ENCODE data around the gene NAA16.

DNA sequence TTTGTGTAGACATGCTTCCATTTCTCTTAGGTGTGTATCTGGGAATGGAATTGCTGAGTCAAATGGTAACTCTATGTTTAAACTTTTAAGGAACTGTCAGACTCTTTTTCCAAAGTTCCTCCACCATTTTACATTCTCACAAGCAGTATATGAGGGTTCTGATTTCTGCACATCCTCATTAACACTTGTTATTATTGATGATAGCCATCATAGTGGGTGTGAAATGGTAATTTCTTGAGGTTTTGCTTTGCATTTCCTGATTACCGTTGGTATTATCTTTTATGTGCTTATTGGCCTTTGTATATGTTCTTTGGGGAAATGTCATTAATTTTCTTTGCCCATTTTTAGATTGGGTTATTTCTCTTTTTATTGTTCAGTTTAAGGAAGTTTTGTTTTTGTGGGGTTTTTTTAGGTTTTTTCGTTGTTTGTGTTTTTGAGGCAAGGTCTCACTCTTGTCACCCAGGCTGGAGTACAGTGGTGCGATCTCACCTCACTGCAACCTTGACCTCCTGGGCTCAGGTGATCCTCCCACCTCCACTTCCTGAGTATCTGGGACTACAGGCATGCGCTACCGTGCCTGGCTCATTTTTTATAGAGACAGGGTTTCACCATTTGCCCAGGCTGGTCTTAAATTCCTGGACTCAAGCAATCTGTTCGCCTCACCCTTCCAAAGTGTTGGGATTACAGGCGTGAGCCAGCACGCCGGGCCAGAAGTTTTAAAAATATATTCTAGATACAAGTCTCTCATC lies 34.3 kb downstream of the NAA16 start:
- TF ChIP-seq RAD21 (conservative IDR thresholded peaks at IDR 0.05) (no peak), MXI1 (conservative IDR thresholded peaks at IDR 0.05; ENCODE audit: poor library complexity, severe bottlenecking) (no peak), EZH2 (IDR thresholded peaks at IDR 0.05; ENCODE audit: borderline replicate concordance, insufficient read depth, low read length, poor library complexity, severe bottlenecking) (no peak)
- TF ChIP-seq, protein P1, sequence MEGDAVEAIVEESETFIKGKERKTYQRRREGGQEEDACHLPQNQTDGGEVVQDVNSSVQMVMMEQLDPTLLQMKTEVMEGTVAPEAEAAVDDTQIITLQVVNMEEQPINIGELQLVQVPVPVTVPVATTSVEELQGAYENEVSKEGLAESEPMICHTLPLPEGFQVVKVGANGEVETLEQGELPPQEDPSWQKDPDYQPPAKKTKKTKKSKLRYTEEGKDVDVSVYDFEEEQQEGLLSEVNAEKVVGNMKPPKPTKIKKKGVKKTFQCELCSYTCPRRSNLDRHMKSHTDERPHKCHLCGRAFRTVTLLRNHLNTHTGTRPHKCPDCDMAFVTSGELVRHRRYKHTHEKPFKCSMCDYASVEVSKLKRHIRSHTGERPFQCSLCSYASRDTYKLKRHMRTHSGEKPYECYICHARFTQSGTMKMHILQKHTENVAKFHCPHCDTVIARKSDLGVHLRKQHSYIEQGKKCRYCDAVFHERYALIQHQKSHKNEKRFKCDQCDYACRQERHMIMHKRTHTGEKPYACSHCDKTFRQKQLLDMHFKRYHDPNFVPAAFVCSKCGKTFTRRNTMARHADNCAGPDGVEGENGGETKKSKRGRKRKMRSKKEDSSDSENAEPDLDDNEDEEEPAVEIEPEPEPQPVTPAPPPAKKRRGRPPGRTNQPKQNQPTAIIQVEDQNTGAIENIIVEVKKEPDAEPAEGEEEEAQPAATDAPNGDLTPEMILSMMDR (IDR thresholded peaks at IDR 0.05; ENCODE audit: poor library complexity, severe bottlenecking), result no peak
